ENCODE results near the gene MARCHF11. TPM values are rescaled to one million over a fixed set of nuclear protein-coding genes. Genes with fewer than 3 reads are reported as not detected.

The MARCHF11 gene
- total RNA-seq, 1 donor from 2014 or later = not detected

- no peaks in the 10 kb centered on the region for H3K36me3 ChIP-seq
- no peak for ATAC-seq
- no peak overlapping the region for H3K4me3 ChIP-seq
- no peak for DNase-seq
- H3K9me3 ChIP-seq = no peaks in the 10 kb centered on the region
- no peak overlapping the region for H3K27ac ChIP-seq
- no peak for TF ChIP-seq CTCF (IDR thresholded peaks at IDR 0.05)
- H3K4me1 ChIP-seq = no peaks in the 10 kb centered on the region
- no peaks in the 10 kb centered on the region for H3K27me3 ChIP-seq (ENCODE audit: low read depth)
- intact Hi-C loops (cut with DNase I) = no loop called here
Measured at GRCh38 chr5:16082982-16083381, 96.6 kb downstream of the MARCHF11 start.

- intact Hi-C loops (cut with DNase I) = no loop called here
- H3K27ac ChIP-seq = no peak overlapping the region
Measured at GRCh38 chr5:16082053-16082452, 97.5 kb downstream of the MARCHF11 start.

GRCh38 chr5:16081376-16081955 is 98.1 kb downstream of the MARCHF11 start:
- no peak for TF ChIP-seq CTCF (IDR thresholded peaks at IDR 0.05)
- intact Hi-C loops (cut with DNase I) = no loop called here
- no peaks in the 10 kb centered on the region for H3K9me3 ChIP-seq
- ATAC-seq = no peak
- no peak for DNase-seq
- no peaks in the 10 kb centered on the region for H3K27me3 ChIP-seq (ENCODE audit: low read depth)
- no peaks in the 10 kb centered on the region for H3K4me1 ChIP-seq
- H3K27ac ChIP-seq = no peak overlapping the region
- no peaks in the 10 kb centered on the region for H3K36me3 ChIP-seq
- H3K4me3 ChIP-seq = no peak overlapping the region

More at GRCh38 chr5:16082053-16082452, 97.5 kb downstream of the MARCHF11 start:
- no peak overlapping the region for H3K4me3 ChIP-seq
- TF ChIP-seq CTCF (IDR thresholded peaks at IDR 0.05) = no peak
- H3K27me3 ChIP-seq (ENCODE audit: low read depth) = no peaks in the 10 kb centered on the region
- ATAC-seq (no peak), DNase-seq (no peak)
- H3K36me3 ChIP-seq = no peaks in the 10 kb centered on the region
- no peaks in the 10 kb centered on the region for H3K4me1 ChIP-seq
- H3K9me3 ChIP-seq = no peaks in the 10 kb centered on the region

GRCh38 chr5:16076657-16077056 is 102.9 kb downstream of the MARCHF11 start:
- Histone ChIP-seq H3K27ac (no peak overlapping the region), H3K27me3 (ENCODE audit: low read depth) (no peaks in the 10 kb centered on the region), H3K4me1 (no peaks in the 10 kb centered on the region), H3K36me3 (no peaks in the 10 kb centered on the region), H3K9me3 (no peaks in the 10 kb centered on the region), H3K4me3 (no peak overlapping the region)
- no peak for DNase-seq
- no peak for TF ChIP-seq CTCF (IDR thresholded peaks at IDR 0.05)
- ATAC-seq = no peak
- intact Hi-C loops (cut with DNase I) = no loop called here

GRCh38 chr5:16074358-16074757 is 105.2 kb downstream of the MARCHF11 start:
- ATAC-seq (no peak), DNase-seq (no peak)
- no peaks in the 10 kb centered on the region for H3K36me3 ChIP-seq
- H3K27me3 ChIP-seq (ENCODE audit: low read depth) = no peaks in the 10 kb centered on the region
- H3K27ac ChIP-seq = no peak overlapping the region
- H3K4me3 ChIP-seq = no peak overlapping the region
- no peak for TF ChIP-seq CTCF (IDR thresholded peaks at IDR 0.05)
- H3K9me3 ChIP-seq = no peaks in the 10 kb centered on the region
- H3K4me1 ChIP-seq = no peaks in the 10 kb centered on the region
- intact Hi-C loops (cut with DNase I) = no loop called here

Measured in lower lobe of right lung (tissue), 2 donors.